ENCODE results near the gene GMFB. TPM values are rescaled to one million over a fixed set of nuclear protein-coding genes. Genes with fewer than 3 reads are reported as not detected.

GMFB gene
- total RNA-seq, 2 experiments from 2014 or later: 45.7 to 82.2 TPM

- no TSS peak for BruUV-seq (replicated peaks)
Observed at GRCh38 chr14:54537651-54538050, 48.9 kb upstream of the GMFB start.

GRCh38 chr14:54535646-54536045, 46.9 kb upstream of the GMFB start:
- POLR2A ChIA-PET: interaction anchor here (1.0 kb wide), 1 partner anchor 15 kb away, joined by 3 read pairs; no protein-coding TSS in a partner anchor
- no peak for DNase-seq (ENCODE audit: low spot score)
- no peaks in the 10 kb centered on the region for H3K9me3 ChIP-seq (ENCODE audit: low read length)
- no peak overlapping the region for H3K27ac ChIP-seq (ENCODE audit: low read depth, low read length, poor library complexity, severe bottlenecking)
- no peaks in the 10 kb centered on the region for H4K20me1 ChIP-seq (ENCODE audit: insufficient read depth, low read length)
- intact Hi-C loops (cut with micrococcal nuclease; ENCODE audit: unreplicated experiment): no loop called here
- TF ChIP-seq EZH2phosphoT487 (IDR thresholded peaks at IDR 0.05; ENCODE audit: borderline replicate concordance, low read depth, low read length) (no peak), CTCF (conservative IDR thresholded peaks at IDR 0.05; ENCODE audit: low read length) (no peak)
- no peak overlapping the region for H3K4me3 ChIP-seq (ENCODE audit: low read depth, low read length, poor library complexity, severe bottlenecking)
- H3K36me3 ChIP-seq (ENCODE audit: insufficient read depth, low read length): peaks cover 7% of the 10 kb centered on the region; the same call in 1 of the 2 replicates
- H2AFZ ChIP-seq (ENCODE audit: low read length): no peak overlapping the region
- no peaks in the 10 kb centered on the region for H3K79me2 ChIP-seq (ENCODE audit: insufficient read depth, low read depth, low read length)
- CTCF ChIA-PET (ENCODE audit: unreplicated experiment): no interaction called here
- H3K4me2 ChIP-seq (ENCODE audit: low read length): no peak overlapping the region
- H3K4me1 ChIP-seq (ENCODE audit: insufficient read depth, low read length, poor library complexity, severe bottlenecking): peaks cover 19% of the 10 kb centered on the region
- no peaks in the 10 kb centered on the region for H3K9me2 ChIP-seq (ENCODE audit: insufficient read depth, low read length)
- BruUV-seq (replicated peaks): no TSS peak

More at GRCh38 chr14:54537651-54538050, 48.9 kb upstream of the GMFB start:
- Histone ChIP-seq H2AFZ (ENCODE audit: low read length) (no peak overlapping the region), H3K9me3 (ENCODE audit: low read length) (no peaks in the 10 kb centered on the region), H3K4me1 (ENCODE audit: insufficient read depth, low read length, poor library complexity, severe bottlenecking) (peaks cover 7% of the 10 kb centered on the region), H3K79me2 (ENCODE audit: insufficient read depth, low read depth, low read length) (no peaks in the 10 kb centered on the region), H4K20me1 (ENCODE audit: insufficient read depth, low read length) (no peaks in the 10 kb centered on the region), H3K4me2 (ENCODE audit: low read length) (no peak overlapping the region), H3K4me3 (ENCODE audit: low read depth, low read length, poor library complexity, severe bottlenecking) (no peak overlapping the region), H3K9me2 (ENCODE audit: insufficient read depth, low read length) (no peaks in the 10 kb centered on the region), H3K27ac (ENCODE audit: low read depth, low read length, poor library complexity, severe bottlenecking) (no peak overlapping the region), H3K36me3 (ENCODE audit: insufficient read depth, low read length) (peaks cover 7% of the 10 kb centered on the region; the same call in 1 of the 2 replicates)
- intact Hi-C loops (cut with micrococcal nuclease; ENCODE audit: unreplicated experiment): no loop called here
- DNase-seq (ENCODE audit: low spot score): no peak
- TF ChIP-seq CTCF (conservative IDR thresholded peaks at IDR 0.05; ENCODE audit: low read length): no peak
- no peak for TF ChIP-seq EZH2phosphoT487 (IDR thresholded peaks at IDR 0.05; ENCODE audit: borderline replicate concordance, low read depth, low read length)
- ChIA-PET POLR2A (no interaction called here), CTCF (ENCODE audit: unreplicated experiment) (no interaction called here)

GRCh38 chr14:54535126-54535525, 46.3 kb upstream of the GMFB start:
- no peak for DNase-seq (ENCODE audit: low spot score)
- ChIA-PET CTCF (ENCODE audit: unreplicated experiment) (no interaction called here), POLR2A (interaction anchor here (0.6 to 1.0 kb wide), 3 partner anchors 14 to 182 kb away, joined by 3 to 5 read pairs (median 3); no protein-coding TSS in a partner anchor)
- Histone ChIP-seq H2AFZ (ENCODE audit: low read length) (no peak overlapping the region), H3K4me1 (ENCODE audit: insufficient read depth, low read length, poor library complexity, severe bottlenecking) (peaks cover 19% of the 10 kb centered on the region), H3K36me3 (ENCODE audit: insufficient read depth, low read length) (peaks cover 7% of the 10 kb centered on the region; the same call in 1 of the 2 replicates), H3K4me3 (ENCODE audit: low read depth, low read length, poor library complexity, severe bottlenecking) (no peak overlapping the region), H3K9me2 (ENCODE audit: insufficient read depth, low read length) (no peaks in the 10 kb centered on the region), H3K79me2 (ENCODE audit: insufficient read depth, low read depth, low read length) (no peaks in the 10 kb centered on the region), H3K9me3 (ENCODE audit: low read length) (no peaks in the 10 kb centered on the region), H4K20me1 (ENCODE audit: insufficient read depth, low read length) (no peaks in the 10 kb centered on the region), H3K4me2 (ENCODE audit: low read length) (no peak overlapping the region), H3K27ac (ENCODE audit: low read depth, low read length, poor library complexity, severe bottlenecking) (no peak overlapping the region)
- BruUV-seq (replicated peaks): no TSS peak
- intact Hi-C loops (cut with micrococcal nuclease; ENCODE audit: unreplicated experiment): no loop called here
- TF ChIP-seq CTCF (conservative IDR thresholded peaks at IDR 0.05; ENCODE audit: low read length): no peak
- no peak for TF ChIP-seq EZH2phosphoT487 (IDR thresholded peaks at IDR 0.05; ENCODE audit: borderline replicate concordance, low read depth, low read length)

Measured in OCI-LY7 (cell line).